Right lobe of liver (tissue), 4 donors: ENCODE measurements around the gene TMEM63C.

ENCODE experiments used
- CTCF ChIP-seq, 4 donors: fragments of 200-600 bp in 3 of 4; fragments of 450-650 bp in 1 of 4; IDR thresholded peaks; one replicate each; pipeline versions ENCODE4 v1.5.1 to v1.8.0; 2016 to 2022; ENCODE audit warnings: antibody characterized with exemption in 4 of 4, mild to moderate bottlenecking in 2 of 4
- POLR2A ChIP-seq: fragments of 450-650 bp; IDR thresholded peaks from one replicate; pipeline ENCODE4 v1.6.1; 2017; ENCODE audit warnings: antibody characterized with exemption, mild to moderate bottlenecking
- donor health status: DM: no; HTN: no; CAD: no.
- donor health status: DM: no; HTN: no; CAD: no.
- donor health status: DM: no; HTN: yes; CAD: no.

GRCh38 chr14:77204459-77204771 lies 22.8 kb downstream of the TMEM63C start:
- TF ChIP-seq POLR2A (no peak), CTCF (IDR thresholded peaks at IDR 0.05) (no peak)
